GM19238 (cell line): ENCODE measurements around the gene ABHD13.
"Not testable (repeated sequence)": the region's sequence is repeated elsewhere in the genome, so short reads cannot be mapped to it uniquely, and the experiment has no call there.

Experiments used
- DNase-seq: peaks from one replicate; pipeline ENCODE4 v3.0.0; 2011; ENCODE audit warnings: low spot score; ENCODE audit not compliant: insufficient read length

The ABHD13 gene

DNA sequence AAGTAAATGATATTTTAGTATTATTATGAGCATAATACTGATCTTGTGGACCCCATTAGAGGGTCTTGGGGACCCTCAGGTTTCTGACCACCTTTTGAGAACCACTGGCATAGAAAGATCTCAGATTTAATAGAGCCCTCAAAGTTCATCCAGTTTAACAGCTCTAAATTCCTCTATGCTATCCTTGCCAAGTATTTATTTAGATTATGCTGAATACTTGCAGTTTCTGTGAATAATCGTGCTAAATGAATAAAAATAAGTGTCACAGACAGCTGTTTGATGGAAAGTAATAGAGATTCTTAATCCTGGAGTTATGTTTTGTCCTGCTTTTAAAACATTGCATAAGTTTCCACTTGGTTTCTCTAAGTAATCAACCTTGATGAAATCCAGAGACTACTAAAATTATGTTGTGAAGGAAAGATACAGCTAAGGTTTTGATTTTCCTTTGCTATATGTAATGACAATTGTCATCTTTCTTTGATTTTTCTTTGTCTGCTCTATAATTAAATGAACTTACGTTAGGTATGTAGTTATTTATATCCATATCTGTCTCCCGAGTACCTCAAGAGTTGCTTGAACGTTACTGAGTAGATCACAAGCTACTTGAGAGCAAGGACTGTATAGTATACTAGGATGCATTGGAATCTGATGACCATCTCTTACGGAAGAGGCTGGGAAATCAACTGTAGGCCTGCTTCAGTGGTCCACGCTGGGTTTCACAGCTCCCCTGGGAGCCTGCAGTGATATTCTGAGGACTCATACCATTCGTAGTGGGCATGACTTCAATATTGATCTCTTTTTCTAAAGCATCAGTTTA lies 5.7 kb downstream of the ABHD13 start:
- no peak for DNase-seq

DNA sequence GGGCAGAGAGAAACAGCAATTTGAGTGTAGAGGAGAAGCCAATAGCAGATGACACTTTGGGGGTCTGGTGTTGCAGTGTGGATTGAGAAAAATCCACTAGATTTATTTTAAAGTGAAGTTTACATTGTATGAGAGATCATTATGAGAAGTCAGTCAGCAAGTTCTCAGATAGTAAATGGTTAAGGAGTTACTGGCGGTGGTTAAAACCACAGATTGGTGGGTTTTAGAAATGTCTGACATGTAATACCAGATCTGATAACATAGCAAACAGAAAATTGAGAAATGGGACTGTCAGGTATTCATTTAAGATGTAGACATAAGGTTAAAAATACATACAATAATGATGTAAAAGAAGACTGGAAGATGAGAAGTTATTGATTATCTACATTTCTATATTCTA lies 7.2 kb downstream of the ABHD13 start:
- DNase-seq: no peak

DNA sequence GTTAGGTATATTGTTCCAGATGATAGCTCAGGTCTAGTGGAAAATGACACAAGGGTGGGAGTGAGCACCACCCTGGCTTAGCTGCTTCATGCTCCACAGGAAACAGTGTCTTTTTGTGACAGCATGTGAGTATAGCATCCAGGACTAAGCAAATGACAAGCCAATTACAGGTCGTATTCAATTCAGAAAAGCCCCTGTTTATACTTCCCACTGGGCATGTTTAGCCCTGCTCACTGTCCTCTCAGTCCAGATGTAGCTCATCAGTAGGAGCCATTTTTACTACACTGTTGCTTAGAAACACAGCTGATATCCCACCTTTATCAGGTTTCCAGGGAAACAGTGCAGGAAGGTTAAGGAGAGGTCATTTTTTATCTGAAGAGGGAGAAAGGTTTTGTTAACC lies 8.0 kb downstream of the ABHD13 start:
- no peak for DNase-seq

DNA sequence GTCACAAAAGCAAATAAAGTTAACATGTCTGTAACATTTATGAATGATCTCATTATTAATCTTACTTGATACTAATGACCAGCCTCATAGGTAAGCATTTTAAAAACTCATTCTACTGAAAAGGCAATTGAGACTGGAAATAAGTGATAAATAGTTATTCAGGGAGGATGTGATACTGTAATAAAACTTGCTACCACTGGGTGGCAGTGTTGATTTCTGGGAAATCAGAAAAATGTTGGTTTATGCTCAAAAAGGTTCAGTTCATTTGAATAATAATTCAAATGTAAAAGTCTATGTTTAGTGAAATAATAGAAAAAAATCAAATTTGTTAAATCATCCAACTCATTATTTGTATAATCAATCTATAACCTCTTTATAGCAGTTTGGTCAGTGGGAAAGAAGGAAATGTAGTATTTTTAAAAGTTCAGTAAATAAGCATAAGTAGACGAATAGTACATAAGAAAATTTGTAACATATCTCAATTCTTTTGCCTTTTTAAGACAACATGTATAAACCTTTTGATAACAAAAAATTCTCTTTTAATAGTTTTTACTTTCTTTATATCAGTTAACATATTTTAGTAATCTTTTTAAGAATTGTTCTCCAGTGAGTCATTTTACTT lies 9.6 kb downstream of the ABHD13 start:
- DNase-seq: no peak

DNA sequence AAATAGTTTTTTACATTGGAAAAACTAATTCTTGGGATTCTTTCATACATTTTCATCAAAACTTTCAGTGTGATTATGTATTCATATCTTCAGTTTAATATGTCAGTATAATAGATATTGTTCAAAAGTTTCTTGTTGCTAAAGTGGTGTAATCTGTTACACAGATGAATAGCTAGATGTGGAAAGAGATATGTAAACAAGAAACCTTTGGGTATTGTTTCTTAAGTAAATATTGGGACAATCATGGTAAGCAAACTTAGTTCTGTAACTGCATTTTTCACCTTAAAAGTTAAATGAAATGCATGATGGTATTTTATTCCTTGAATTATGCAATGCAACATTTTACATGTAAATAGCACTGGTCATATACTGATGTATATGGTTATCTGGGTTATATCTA lies 12.2 kb downstream of the ABHD13 start:
- no peak for DNase-seq

DNA sequence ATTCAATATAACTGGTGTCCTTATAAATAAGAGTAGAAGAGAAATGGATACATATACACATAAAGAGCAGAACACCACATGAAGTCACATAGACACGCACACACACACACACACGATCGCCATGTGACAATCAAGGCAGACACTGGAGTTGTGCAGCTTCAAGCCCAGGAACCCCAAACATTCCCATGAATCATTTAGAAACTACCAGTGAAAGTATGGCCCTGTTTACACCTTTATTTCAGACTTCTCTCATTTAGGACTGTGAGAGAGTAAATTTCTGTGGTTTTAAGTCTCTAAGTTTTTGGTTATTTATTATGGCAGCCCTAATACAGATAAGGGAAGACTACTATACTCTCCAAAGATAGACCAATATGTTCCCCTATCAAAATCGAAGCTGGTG lies 31.0 kb downstream of the ABHD13 start:
- DNase-seq: no peak

DNA sequence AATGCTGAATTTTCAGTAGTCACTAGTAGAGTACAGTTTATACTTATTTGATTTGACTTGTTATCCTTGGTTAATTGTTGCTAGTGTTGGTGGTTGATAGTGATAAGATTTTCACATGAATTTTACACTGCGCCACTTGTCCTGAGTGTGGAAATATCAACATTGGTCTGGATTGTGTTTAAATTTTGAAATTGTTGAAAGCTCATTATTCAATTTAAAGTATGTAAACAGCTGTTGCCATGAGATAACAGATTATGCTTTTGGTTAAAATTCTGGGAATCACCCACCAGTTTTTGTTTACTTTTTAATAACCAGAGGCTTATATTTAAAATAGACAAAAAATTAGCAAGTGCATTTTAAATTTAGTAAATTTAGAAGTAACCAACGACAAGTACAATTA lies 39.1 kb downstream of the ABHD13 start:
- DNase-seq: no peak

DNA sequence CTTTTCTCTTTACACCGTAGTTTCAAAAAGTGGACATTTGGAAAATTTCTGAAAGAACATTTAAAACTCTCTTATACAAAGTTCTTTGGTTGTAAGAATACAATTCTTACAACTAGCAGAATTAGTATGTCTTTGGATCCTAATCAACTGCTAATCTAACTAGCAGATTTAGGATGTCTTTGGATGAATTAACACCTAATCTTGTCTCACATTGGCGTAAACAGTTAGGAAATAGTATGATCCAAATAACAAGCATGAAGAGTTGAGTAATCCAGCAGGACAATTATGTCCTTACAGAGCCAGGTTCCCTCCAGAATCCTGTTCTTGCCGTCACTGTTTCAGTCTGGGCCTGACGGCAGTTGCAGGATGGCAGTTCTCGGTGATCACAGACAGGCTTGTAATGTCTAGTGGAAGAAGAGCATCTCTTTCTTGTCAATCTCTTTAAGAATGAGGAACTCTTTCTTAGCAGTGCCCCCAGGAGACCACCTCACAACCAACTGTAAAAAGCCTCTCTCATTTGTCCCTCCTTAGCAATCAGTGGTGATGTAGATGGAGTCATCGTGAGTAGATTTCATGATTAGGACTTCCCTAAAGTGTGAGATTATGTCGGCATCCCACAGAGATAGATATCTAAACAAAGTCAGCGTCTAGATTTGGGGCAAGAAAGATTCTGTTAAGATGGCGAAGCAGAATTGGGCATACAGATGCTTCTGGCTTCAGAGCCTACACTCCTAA lies 45.6 kb downstream of the ABHD13 start:
- DNase-seq: no peak

DNA sequence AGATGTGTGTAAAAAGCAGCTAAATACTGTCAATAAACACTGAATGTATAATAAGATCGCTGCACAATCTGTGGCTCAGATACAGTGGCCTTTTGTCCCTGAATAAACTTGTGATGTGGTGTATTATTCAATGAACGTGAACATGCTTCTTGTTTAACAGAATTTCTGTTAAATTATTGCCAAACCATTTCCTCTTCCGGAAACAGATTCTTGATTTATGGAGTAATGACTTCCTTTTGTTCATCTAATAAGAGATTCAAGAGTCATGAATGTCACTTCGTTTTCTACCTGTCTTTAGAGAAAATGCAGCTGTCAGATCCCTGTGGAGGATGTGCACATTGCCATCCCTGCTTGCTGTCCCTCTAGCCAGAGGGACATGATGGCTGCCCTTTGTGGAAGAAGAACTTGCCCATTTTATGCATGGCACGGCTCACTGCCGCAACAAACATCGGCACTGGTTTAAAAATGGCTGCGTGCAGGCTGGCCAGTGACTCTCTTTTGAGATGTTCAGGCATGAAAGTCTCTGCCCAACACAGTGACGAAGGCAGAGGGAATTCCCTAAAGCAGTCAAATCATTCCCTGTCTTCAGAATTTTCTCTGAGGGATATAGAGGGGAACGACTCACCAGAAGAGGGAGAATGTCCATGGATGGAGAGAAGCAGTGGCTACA lies 48.3 kb downstream of the ABHD13 start:
- DNase-seq: no peak

DNA sequence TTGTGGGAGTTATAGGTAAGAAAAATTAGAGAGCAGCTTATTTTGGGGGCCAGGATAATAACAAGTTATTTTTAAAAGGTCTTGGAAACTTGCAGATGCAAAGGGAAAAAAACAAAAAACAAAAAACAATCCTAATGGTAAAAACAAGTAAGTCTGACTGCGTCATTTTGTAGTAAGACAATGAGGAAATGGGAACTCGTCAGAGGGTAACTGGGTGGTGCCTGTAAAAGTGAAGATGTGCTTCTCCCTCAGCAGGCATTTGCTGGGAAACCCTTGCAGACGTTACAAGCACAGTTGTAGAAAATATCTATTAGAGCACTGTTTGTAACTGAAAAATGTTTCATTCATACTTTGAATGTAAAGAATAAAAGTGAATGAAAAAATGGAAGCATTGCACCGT lies 49.2 kb downstream of the ABHD13 start:
- DNase-seq: no peak

DNA sequence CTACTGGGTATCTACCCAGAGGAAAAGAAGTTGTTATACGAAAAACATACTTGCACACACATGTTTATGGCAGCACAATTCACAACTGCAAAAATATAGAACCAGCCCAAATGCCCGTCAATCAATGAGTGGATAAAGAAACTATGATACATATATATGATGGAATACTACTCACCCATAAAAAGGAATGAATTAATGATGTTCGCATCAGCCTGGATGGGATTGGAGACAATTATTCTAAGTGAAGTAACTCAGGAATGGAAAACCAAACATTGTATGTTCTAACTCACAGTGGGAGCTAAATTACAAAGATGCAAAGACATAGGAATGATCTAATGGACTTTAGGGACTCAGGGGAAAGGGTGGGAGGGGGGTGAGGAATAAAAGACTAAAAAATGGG lies 49.7 kb downstream of the ABHD13 start:
- not testable (repeated sequence) for DNase-seq

DNA sequence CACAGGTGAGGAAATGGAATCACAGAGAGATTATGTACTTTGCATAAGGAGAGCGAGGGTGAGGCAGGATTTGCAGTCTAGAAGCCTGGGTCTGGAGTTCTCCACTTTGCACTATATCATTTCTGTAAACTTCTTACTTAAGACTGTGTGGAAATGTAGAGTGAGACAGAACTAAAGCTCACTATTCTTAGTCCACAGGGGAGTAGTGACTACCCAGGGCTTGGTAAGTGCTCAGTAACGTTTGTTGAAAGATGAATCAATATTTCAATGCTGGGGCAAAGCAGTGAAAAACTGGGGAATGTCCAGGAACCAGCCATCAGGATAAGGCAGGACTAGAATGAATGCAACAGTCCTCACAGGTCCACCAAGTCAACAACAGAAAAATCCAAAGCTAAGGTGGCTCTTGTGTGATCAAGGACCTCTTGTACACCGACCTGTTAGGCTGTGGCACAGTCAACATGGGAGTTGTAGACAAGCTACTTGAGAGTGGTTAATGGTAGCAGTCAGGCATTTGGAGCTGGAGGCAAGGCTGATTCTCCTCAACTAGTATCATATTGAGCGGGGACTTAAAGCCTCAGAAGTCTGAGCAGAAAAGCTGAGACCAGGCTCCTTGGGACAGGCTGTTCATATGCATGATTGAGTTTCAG lies 50.4 kb downstream of the ABHD13 start:
- no peak for DNase-seq

DNA sequence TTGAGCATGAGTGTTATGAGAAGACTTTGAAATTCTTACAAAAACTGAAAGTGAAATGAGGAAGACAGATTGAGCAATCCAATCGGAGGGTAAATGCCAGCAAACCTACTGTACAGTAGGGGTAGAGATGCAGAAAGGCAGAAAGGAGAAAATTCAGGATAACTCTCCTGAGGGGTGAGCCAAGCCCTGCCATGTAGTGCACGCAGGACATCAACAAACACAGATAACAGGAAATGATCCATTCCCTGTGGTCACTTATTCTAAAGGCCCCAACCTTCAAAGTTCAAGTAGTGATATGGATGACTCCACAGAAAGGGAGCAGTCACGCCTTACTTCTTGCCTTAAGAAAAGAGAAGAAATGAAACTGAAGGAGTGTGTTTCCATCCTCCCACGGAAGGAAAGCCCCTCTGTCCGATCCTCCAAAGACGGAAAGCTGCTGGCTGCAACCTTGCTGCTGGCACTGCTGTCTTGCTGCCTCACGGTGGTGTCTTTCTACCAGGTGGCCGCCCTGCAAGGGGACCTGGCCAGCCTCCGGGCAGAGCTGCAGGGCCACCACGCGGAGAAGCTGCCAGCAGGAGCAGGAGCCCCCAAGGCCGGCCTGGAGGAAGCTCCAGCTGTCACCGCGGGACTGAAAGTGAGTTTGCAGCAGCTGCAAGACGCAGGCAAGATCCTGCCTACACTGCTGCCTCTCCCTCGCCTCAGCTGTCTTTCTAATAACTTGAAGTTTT lies 51.6 kb downstream of the ABHD13 start, which contains the start of gene TNFSF13B:
TNFSF13B (plus strand) TSS at position 118 of the 728 bp plus-strand sequence; CDS start at position 296, 178 bp downstream.
- DNase-seq: peak; percentile 15

DNA sequence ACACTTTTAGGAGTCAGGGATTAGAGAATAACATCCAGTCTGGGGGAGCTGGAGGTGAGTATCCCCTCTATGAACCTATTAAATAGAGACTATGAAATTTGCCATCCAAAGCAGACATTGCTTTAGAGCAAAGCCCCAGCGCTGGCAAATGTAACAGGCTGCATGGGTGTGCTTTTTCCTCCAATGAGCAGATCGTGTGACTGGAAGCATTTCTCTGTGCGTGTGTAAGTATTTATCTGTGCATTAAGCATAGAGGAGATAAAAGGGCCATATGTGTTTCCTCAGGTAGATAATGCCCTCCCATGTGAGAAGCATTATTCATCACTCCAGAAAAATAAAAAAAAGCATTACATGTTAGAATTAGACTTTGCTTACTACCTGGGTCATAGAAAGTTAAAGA lies 52.2 kb downstream of the ABHD13 start:
- no peak for DNase-seq

DNA sequence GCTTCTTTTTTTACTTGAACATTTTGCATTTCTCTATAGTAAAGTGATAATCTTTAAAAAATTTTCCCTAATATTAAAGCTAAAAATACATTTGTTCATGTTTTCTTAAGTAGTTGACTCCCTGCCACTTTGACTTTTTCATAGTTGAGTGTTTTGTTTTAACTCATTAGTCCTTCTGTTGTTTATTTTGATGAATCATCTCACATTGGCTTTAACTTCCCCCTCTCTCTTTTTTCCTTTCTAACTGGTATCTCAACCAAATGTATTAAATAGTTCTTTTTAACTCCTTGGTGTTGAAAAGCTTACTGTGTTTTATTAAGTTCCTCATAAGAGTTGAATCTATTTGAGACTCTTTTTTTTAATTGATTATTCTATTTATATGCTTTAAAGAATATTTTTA lies 54.1 kb downstream of the ABHD13 start:
- no peak for DNase-seq

DNA sequence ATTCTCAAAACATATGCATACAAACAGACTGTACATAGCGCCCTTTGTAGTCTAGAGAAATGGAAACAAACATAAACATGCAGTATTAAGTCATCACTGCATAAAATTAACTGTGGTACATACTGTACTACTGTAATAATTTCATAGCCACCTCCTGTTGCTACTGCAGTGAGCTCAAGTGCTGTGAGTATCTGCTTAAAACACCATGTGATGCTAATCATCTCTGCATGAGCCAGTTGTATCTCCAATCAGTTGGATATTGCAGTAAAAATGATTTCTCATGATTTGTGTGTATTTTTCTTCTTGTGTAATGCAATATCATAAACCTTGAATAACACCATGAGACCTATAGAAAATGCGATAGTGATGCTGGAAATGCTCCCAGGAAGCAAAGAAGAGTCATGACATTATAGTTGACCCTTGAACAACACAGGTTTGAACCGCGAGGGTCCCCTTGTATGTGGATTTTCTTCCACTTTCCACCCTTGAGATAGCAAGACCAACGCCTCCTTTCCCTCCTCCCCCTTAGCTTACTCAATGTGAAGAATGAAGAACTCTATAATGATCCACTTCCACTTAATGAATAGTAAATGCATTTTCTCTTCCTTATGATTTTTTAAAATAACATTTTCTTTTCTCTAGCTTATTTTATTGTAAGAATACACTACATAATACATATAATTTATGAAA lies 55.4 kb downstream of the ABHD13 start:
- DNase-seq: no peak

DNA sequence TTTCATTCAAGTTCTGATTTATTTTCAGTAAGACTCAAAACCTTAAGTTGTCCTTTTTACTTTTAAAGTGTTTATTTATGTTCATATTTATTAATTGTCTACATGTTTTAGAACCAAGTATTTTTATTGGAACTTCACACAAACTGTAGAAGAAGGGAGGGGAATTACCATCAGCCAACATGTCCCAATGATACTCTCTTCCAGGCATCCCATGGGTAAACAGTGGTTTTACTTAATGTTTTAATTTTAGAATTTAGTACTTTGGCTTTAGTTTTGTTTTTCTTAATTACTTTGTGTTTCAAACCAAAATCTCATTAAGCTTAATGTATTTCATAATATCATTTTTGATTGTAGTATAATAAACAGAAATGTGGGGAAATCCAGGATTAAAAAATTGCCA lies 56.5 kb downstream of the ABHD13 start:
- no peak for DNase-seq

DNA sequence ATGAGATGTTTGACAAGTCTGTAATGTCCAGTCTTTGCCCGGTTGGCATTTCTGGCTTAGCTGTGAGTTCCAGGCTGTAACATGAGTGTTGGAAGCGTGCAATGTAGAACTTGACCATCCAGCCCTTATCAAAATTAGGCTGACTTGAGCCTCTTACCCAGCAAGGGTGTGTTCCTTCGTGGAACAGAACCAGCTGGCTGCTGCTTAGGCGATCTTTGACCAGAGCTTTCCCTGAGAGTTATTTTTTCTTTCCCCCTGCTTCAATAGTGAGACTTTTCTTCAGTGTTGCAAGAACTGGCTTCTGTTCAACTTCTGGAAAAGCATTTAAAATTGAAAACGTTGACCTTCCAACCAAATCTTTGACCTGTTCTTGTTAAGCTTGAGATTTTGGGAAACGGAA lies 57.9 kb downstream of the ABHD13 start:
- no peak for DNase-seq

DNA sequence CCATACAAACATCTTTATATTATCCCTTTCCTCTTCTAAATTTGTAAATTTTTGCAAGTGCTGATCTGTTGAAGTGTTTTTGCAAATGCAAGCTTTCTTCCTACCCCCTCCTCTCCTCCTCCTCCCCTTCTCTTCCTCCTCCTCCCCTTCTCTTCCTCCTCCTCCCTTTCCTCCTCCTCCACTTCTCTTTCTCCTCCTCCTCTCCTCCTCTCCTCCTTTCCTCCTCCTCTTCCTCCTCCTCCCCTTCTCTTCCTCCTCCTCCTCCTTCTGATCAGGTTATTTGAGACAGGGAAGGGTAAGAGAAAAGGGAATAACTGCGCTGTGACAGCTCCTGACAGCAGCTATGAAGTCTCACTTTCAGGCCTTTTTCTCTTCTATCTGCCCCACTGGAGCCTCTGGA lies 60.3 kb downstream of the ABHD13 start:
- no peak for DNase-seq

DNA sequence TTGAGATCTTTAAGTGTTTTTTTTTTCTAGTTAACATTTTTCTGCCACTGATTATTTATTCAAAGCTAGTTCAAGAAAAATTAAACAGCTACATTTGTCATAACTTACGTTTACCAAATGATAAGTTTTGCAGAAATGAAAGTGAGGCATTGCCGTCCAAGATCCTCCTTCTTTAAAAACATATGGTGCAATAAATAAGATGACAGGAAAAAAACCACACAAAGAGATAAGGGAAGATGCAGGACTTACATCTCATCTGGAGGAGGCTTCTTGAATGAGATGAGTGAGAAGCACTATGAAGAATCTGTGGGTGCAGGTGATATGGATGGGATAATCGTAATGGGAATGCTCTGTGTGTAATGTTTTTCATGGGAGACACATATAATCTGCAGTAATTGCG lies 63.7 kb downstream of the ABHD13 start:
- no peak for DNase-seq
